Measurements from ENCODE around the gene HESX1. TPM values are rescaled to one million over a fixed set of nuclear protein-coding genes. Genes with fewer than 3 reads are reported as not detected.

The HESX1 gene
- polyA plus RNA-seq, 6 donors from 2014 or later, result 0.33 to 1.2 (median 0.93) TPM; not detected in 3

GRCh38 chr3:57164217-57164656 lies 35.5 kb downstream of the HESX1 start:
- Mint-ChIP-seq H3K9me3 (no peaks in the 10 kb centered on the region), H3K4me1 (peaks cover 11 to 18% (median 17%) of the 10 kb centered on the region in 3 donors), H3K27ac (peak overlapping the region in 1 of 6 donors; percentile 86), H3K27me3 (peaks cover 65 to 87% (median 74%) of the 10 kb centered on the region in 3 donors), H3K4me3 (peak overlapping the region; percentile 85 to 92 (median 90)), H3K36me3 (no peaks in the 10 kb centered on the region)
- DNase-seq, result no peak
- peak; percentile 26 to 28 for ATAC-seq (ENCODE audit: low read depth in 2 of 2)

- Mint-ChIP-seq H3K4me1 (peaks cover 15 to 23% (median 19%) of the 10 kb centered on the region in 3 donors), H3K36me3 (no peaks in the 10 kb centered on the region), H3K27me3 (peaks cover 65 to 86% (median 77%) of the 10 kb centered on the region in 3 donors), H3K27ac (no peak overlapping the region), H3K4me3 (peak overlapping the region; percentile 85 to 92 (median 90)), H3K9me3 (no peaks in the 10 kb centered on the region)
- ATAC-seq (ENCODE audit: low read depth in 2 of 2) (no peak), DNase-seq (no peak)
Measured at GRCh38 chr3:57163751-57164150, 36.0 kb downstream of the HESX1 start.

- Mint-ChIP-seq H3K4me3 (no peak overlapping the region), H3K36me3 (no peaks in the 10 kb centered on the region), H3K9me3 (no peaks in the 10 kb centered on the region), H3K4me1 (peaks cover 15 to 26% (median 21%) of the 10 kb centered on the region in 3 donors), H3K27me3 (peaks cover 55 to 76% (median 68%) of the 10 kb centered on the region in 3 donors), H3K27ac (no peak overlapping the region)
- DNase-seq, result no peak
- no peak for ATAC-seq (ENCODE audit: low read depth in 2 of 2)
Measured at GRCh38 chr3:57161915-57162314, 37.9 kb downstream of the HESX1 start.

GRCh38 chr3:57160765-57161538 lies 38.8 kb downstream of the HESX1 start:
- peaks cover 47 to 76% (median 68%) of the 10 kb centered on the region in 3 donors for H3K27me3 Mint-ChIP-seq
- H3K27ac Mint-ChIP-seq, result peak overlapping the region in 1 of 6 donors; percentile 86
- H3K4me3 Mint-ChIP-seq, result no peak overlapping the region

GRCh38 chr3:57160076-57160764 lies 39.6 kb downstream of the HESX1 start:
- Mint-ChIP-seq H3K4me1 (peaks cover 10 to 21% (median 19%) of the 10 kb centered on the region in 3 donors), H3K27ac (peak overlapping the region in 1 of 6 donors; percentile 86), H3K27me3 (peaks cover 47 to 76% (median 68%) of the 10 kb centered on the region in 3 donors), H3K36me3 (no peaks in the 10 kb centered on the region), H3K9me3 (no peaks in the 10 kb centered on the region), H3K4me3 (no peak overlapping the region)
- DNase-seq, result no peak
- ATAC-seq (ENCODE audit: low read depth in 2 of 2), result no peak

More at GRCh38 chr3:57160765-57161538, 38.8 kb downstream of the HESX1 start:
- DNase-seq (no peak), ATAC-seq (ENCODE audit: low read depth in 2 of 2) (no peak)
- peaks cover 15 to 24% (median 21%) of the 10 kb centered on the region in 3 donors for H3K4me1 Mint-ChIP-seq
- no peaks in the 10 kb centered on the region for H3K36me3 Mint-ChIP-seq
- no peaks in the 10 kb centered on the region for H3K9me3 Mint-ChIP-seq

GRCh38 chr3:57158813-57159738 lies 40.7 kb downstream of the HESX1 start:
- H3K36me3 Mint-ChIP-seq, result no peaks in the 10 kb centered on the region
- H3K4me1 Mint-ChIP-seq, result peaks cover 5 to 17% (median 13%) of the 10 kb centered on the region in 3 donors
- DNase-seq (no peak), ATAC-seq (ENCODE audit: low read depth in 2 of 2) (peak; percentile 53 to 66)
- H3K4me3 Mint-ChIP-seq, result no peak overlapping the region
- no peaks in the 10 kb centered on the region for H3K9me3 Mint-ChIP-seq
- peaks cover 53 to 73% (median 70%) of the 10 kb centered on the region in 3 donors for H3K27me3 Mint-ChIP-seq
- H3K27ac Mint-ChIP-seq, result peak overlapping the region in 2 of 6 donors; percentile 32 to 35

GRCh38 chr3:57158325-57158724 lies 41.5 kb downstream of the HESX1 start:
- ATAC-seq (ENCODE audit: low read depth in 2 of 2), result no peak
- Mint-ChIP-seq H3K4me1 (peaks cover 5 to 14% (median 11%) of the 10 kb centered on the region in 3 donors), H3K4me3 (no peak overlapping the region), H3K27me3 (peaks cover 50 to 70% (median 65%) of the 10 kb centered on the region in 3 donors), H3K9me3 (no peaks in the 10 kb centered on the region), H3K36me3 (no peaks in the 10 kb centered on the region), H3K27ac (no peak overlapping the region)
- no peak for DNase-seq

- peak overlapping the region in 1 of 6 donors; percentile 18 for H3K27ac Mint-ChIP-seq
- H3K9me3 Mint-ChIP-seq, result no peaks in the 10 kb centered on the region
- H3K27me3 Mint-ChIP-seq, result peaks cover 42 to 62% (median 58%) of the 10 kb centered on the region in 3 donors
- H3K36me3 Mint-ChIP-seq, result no peaks in the 10 kb centered on the region
- ATAC-seq (ENCODE audit: low read depth in 2 of 2) (no peak), DNase-seq (no peak)
- H3K4me1 Mint-ChIP-seq, result peaks cover 5 to 12% (median 11%) of the 10 kb centered on the region in 3 donors
- H3K4me3 Mint-ChIP-seq, result no peak overlapping the region
Measured at GRCh38 chr3:57157545-57157944, 42.2 kb downstream of the HESX1 start.

- no peak for DNase-seq
- Mint-ChIP-seq H3K4me3 (no peak overlapping the region), H3K9me3 (no peaks in the 10 kb centered on the region), H3K27me3 (peaks cover 31 to 65% (median 52%) of the 10 kb centered on the region in 3 donors), H3K27ac (peak overlapping the region in 1 of 6 donors; percentile 49), H3K4me1 (peaks cover 5 to 12% (median 11%) of the 10 kb centered on the region in 3 donors), H3K36me3 (no peaks in the 10 kb centered on the region)
- ATAC-seq (ENCODE audit: low read depth in 2 of 2), result no peak
Measured at GRCh38 chr3:57155310-57155643, 44.5 kb downstream of the HESX1 start.

GRCh38 chr3:57154470-57155309 lies 45.1 kb downstream of the HESX1 start:
- no peak for ATAC-seq (ENCODE audit: low read depth in 2 of 2)
- Mint-ChIP-seq H3K27ac (peak overlapping the region in 1 of 6 donors; percentile 49), H3K9me3 (no peaks in the 10 kb centered on the region), H3K4me1 (peaks cover 5 to 11% (median 11%) of the 10 kb centered on the region in 3 donors), H3K36me3 (no peaks in the 10 kb centered on the region), H3K4me3 (no peak overlapping the region), H3K27me3 (peaks cover 31 to 67% (median 52%) of the 10 kb centered on the region in 3 donors)
- DNase-seq, result no peak

- ATAC-seq (ENCODE audit: low read depth in 2 of 2) (no peak), DNase-seq (no peak)
- H3K4me1 Mint-ChIP-seq, result no peaks in the 10 kb centered on the region
- no peaks in the 10 kb centered on the region for H3K36me3 Mint-ChIP-seq
- H3K27ac Mint-ChIP-seq, result peak overlapping the region in 2 of 6 donors; percentile 17 to 53
- H3K9me3 Mint-ChIP-seq, result no peaks in the 10 kb centered on the region
- no peak overlapping the region for H3K4me3 Mint-ChIP-seq
- peaks cover 26 to 73% (median 55%) of the 10 kb centered on the region in 3 donors for H3K27me3 Mint-ChIP-seq
Measured at GRCh38 chr3:57152151-57153143, 47.3 kb downstream of the HESX1 start.

Measured in naive B cell (primary cell).